Neural progenitor cell (in vitro differentiated cells): ENCODE measurements around the gene PODNL1. TPM values are rescaled to one million over a fixed set of nuclear protein-coding genes. Genes with fewer than 3 reads are reported as not detected.

ENCODE experiments used
- DNase-seq: peaks from one replicate; pipeline ENCODE4 v3.0.0-alpha.2; 2016; ENCODE audit warnings: low spot score
- H2AFZ ChIP-seq: fragments of 200-600 bp; sonication (generic); replicated peaks from 2 replicates; pipeline ENCODE4 v1.6.1; 2016; ENCODE audit warnings: antibody characterized with exemption
- H3F3A ChIP-seq: fragments of 200-600 bp; sonication (generic); 2 replicates; pipeline ENCODE4 v1.6.1; 2016; ENCODE audit warnings: antibody characterized with exemption, low read depth
- H3K27ac ChIP-seq: fragments of 200-600 bp; sonication (generic); 2 replicates; pipeline ENCODE4 v1.5.1; 2016; ENCODE audit warnings: mild to moderate bottlenecking
- H3K27me3 ChIP-seq: fragments of 200-600 bp; sonication (generic); 2 replicates; pipeline ENCODE4 v1.6.1; 2016; ENCODE audit warnings: mild to moderate bottlenecking, moderate library complexity
- H3K36me3 ChIP-seq: fragments of 200-600 bp; sonication (generic); 2 replicates; pipeline ENCODE4 v1.5.1; 2016
- H3K4me1 ChIP-seq: fragments of 200-600 bp; sonication (generic); 2 replicates; pipeline ENCODE4 v1.6.1; 2016; ENCODE audit warnings: mixed run types
- H3K4me2 ChIP-seq: fragments of 200-600 bp; sonication (generic); 2 replicates; pipeline ENCODE4 v1.6.1; 2016
- H3K4me3 ChIP-seq: fragments of 200-600 bp; sonication (generic); 2 replicates; pipeline ENCODE4 v1.5.1; 2016
- H3K79me2 ChIP-seq: fragments of 200-600 bp; sonication (generic); 2 replicates; pipeline ENCODE4 v1.6.1; 2016; ENCODE audit warnings: low read depth
- H3K9ac ChIP-seq: fragments of 200-600 bp; sonication (generic); 2 replicates; pipeline ENCODE4 v1.6.1; 2016
- H3K9me3 ChIP-seq: fragments of 200-600 bp; sonication (generic); 2 replicates; pipeline ENCODE4 v1.5.1; 2016; ENCODE audit warnings: low read depth
- H4K20me1 ChIP-seq: fragments of 200-600 bp; sonication (generic); 2 replicates; pipeline ENCODE4 v1.6.1; 2016; ENCODE audit warnings: low read depth
- H3K27ac Mint-ChIP-seq: 3 replicates; pipeline ENCODE4 v1.8.0; 2021; ENCODE audit warnings: mixed read lengths
- H3K27me3 Mint-ChIP-seq: 2 replicates; pipeline ENCODE4 v1.8.0; 2022; ENCODE audit warnings: low read depth, mild to moderate bottlenecking, inconsistent platforms, moderate library complexity, mixed read lengths; ENCODE audit not compliant: insufficient read depth
- H3K36me3 Mint-ChIP-seq: 3 replicates; pipeline ENCODE4 v1.8.0; 2021; ENCODE audit warnings: mixed read lengths
- H3K4me1 Mint-ChIP-seq: 3 replicates; pipeline ENCODE4 v1.8.0; 2021; ENCODE audit warnings: mixed read lengths
- H3K4me3 Mint-ChIP-seq: 3 replicates; pipeline ENCODE4 v1.8.0; 2021; ENCODE audit warnings: mild to moderate bottlenecking, moderate library complexity, mixed read lengths
- H3K9me3 Mint-ChIP-seq: 3 replicates; pipeline ENCODE4 v1.8.0; 2020; ENCODE audit warnings: mixed read lengths
- EZH2 ChIP-seq: fragments of 200-600 bp; sonication (generic); IDR thresholded peaks from 2 replicates; pipeline ENCODE4 v1.6.1; 2017; ENCODE audit warnings: antibody characterized with exemption, mild to moderate bottlenecking, moderate library complexity
- EZH2phosphoT487 ChIP-seq: fragments of 200-600 bp; sonication (generic); IDR thresholded peaks from 2 replicates; pipeline ENCODE4 v1.6.1; 2017; ENCODE audit warnings: antibody characterized with exemption
- total RNA-seq: library from RNA; depleted of rRNA; stranded (reverse); fragments of >200 nt; gene quantifications from 2 replicates; pipeline ENCODE4 v1.2.3, GENCODE V29; 2015; ENCODE audit warnings: low replicate concordance
- TF ChIP-seq, protein P1 (sequence below): fragments of 200-600 bp; sonication (generic); IDR thresholded peaks from 2 replicates; pipeline ENCODE4 v1.5.1; 2017; ENCODE audit warnings: antibody characterized with exemption, mild to moderate bottlenecking

Gene PODNL1
- total RNA-seq, 1 donor from 2014 or later, result not detected

GRCh38 chr19:13957051-13957450 lies 18.8 kb upstream of the PODNL1 start:
- no peak overlapping the region for H2AFZ ChIP-seq
- H3K4me1 ChIP-seq, result peaks cover 10% of the 10 kb centered on the region
- no peak overlapping the region for H3K27ac ChIP-seq
- H3K4me3 ChIP-seq, result no peak overlapping the region
- Mint-ChIP-seq H3K36me3 (peaks cover 18% of the 10 kb centered on the region), H3K4me3 (no peak overlapping the region), H3K27me3 (peaks cover 4% of the 10 kb centered on the region), H3K9me3 (no peaks in the 10 kb centered on the region), H3K4me1 (peaks cover 12% of the 10 kb centered on the region), H3K27ac (no peak overlapping the region)
- peaks cover 28% of the 10 kb centered on the region for H3K79me2 ChIP-seq
- TF ChIP-seq, protein P1, sequence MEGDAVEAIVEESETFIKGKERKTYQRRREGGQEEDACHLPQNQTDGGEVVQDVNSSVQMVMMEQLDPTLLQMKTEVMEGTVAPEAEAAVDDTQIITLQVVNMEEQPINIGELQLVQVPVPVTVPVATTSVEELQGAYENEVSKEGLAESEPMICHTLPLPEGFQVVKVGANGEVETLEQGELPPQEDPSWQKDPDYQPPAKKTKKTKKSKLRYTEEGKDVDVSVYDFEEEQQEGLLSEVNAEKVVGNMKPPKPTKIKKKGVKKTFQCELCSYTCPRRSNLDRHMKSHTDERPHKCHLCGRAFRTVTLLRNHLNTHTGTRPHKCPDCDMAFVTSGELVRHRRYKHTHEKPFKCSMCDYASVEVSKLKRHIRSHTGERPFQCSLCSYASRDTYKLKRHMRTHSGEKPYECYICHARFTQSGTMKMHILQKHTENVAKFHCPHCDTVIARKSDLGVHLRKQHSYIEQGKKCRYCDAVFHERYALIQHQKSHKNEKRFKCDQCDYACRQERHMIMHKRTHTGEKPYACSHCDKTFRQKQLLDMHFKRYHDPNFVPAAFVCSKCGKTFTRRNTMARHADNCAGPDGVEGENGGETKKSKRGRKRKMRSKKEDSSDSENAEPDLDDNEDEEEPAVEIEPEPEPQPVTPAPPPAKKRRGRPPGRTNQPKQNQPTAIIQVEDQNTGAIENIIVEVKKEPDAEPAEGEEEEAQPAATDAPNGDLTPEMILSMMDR, result no peak
- TF ChIP-seq EZH2 (no peak), EZH2phosphoT487 (no peak)
- no peaks in the 10 kb centered on the region for H3K36me3 ChIP-seq
- peaks cover 4% of the 10 kb centered on the region for H3F3A ChIP-seq
- H3K27me3 ChIP-seq, result no peaks in the 10 kb centered on the region
- no peak overlapping the region for H3K4me2 ChIP-seq
- no peak overlapping the region for H3K9ac ChIP-seq
- peaks cover 52% of the 10 kb centered on the region for H4K20me1 ChIP-seq
- no peaks in the 10 kb centered on the region for H3K9me3 ChIP-seq
- no peak for DNase-seq

DNA sequence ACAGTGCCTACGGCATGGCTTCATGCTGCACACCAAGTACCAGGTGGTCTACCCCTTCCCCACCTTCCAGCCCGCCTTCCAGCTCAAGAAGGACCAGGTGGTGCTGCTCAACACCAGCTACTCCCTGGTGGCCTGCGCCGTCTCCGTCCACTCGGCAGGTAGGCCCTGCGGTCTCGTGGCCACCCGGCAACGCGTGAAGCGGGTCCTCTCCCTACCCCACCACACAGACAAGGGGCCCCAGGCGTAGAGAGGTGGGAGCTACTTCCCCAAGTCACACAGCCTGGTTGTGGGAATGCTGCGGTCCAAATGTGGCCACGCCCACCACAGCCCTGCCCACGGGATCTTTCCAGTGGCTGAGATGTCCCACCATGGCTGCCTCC lies 18.1 kb upstream of the PODNL1 start:
- H3K4me3 ChIP-seq, result no peak overlapping the region
- H3K36me3 Mint-ChIP-seq, result peaks cover 14% of the 10 kb centered on the region
- no peaks in the 10 kb centered on the region for H3K36me3 ChIP-seq
- H3K79me2 ChIP-seq, result peaks cover 28% of the 10 kb centered on the region
- no peak overlapping the region for H3K4me3 Mint-ChIP-seq
- no peak overlapping the region for H3K9ac ChIP-seq
- H3K9me3 ChIP-seq, result no peaks in the 10 kb centered on the region
- H3K27ac Mint-ChIP-seq, result no peak overlapping the region
- H3K4me2 ChIP-seq, result no peak overlapping the region
- peaks cover 45% of the 10 kb centered on the region for H4K20me1 ChIP-seq
- H3F3A ChIP-seq, result peaks cover 4% of the 10 kb centered on the region
- DNase-seq, result no peak
- peaks cover 8% of the 10 kb centered on the region for H3K4me1 Mint-ChIP-seq
- H3K27me3 Mint-ChIP-seq, result peaks cover under 1% of the 10 kb centered on the region
- H3K27me3 ChIP-seq, result no peaks in the 10 kb centered on the region
- peaks cover 6% of the 10 kb centered on the region for H3K4me1 ChIP-seq
- H3K9me3 Mint-ChIP-seq, result no peaks in the 10 kb centered on the region
- TF ChIP-seq EZH2phosphoT487, result no peak
- TF ChIP-seq, protein P1, result no peak
- no peak for TF ChIP-seq EZH2
- H2AFZ ChIP-seq, result no peak overlapping the region
- no peak overlapping the region for H3K27ac ChIP-seq

GRCh38 chr19:13955662-13956364 lies 17.6 kb upstream of the PODNL1 start:
- Histone ChIP-seq H3K27ac (no peak overlapping the region), H2AFZ (no peak overlapping the region), H3K9me3 (no peaks in the 10 kb centered on the region), H3K79me2 (peaks cover 28% of the 10 kb centered on the region), H3K4me2 (no peak overlapping the region), H3K4me1 (peaks cover 6% of the 10 kb centered on the region), H3K4me3 (no peak overlapping the region), H3K9ac (no peak overlapping the region), H3F3A (peaks cover 4% of the 10 kb centered on the region), H3K36me3 (no peaks in the 10 kb centered on the region), H4K20me1 (peaks cover 43% of the 10 kb centered on the region), H3K27me3 (no peaks in the 10 kb centered on the region)
- Mint-ChIP-seq H3K36me3 (peaks cover 12% of the 10 kb centered on the region), H3K4me3 (no peak overlapping the region), H3K27ac (no peak overlapping the region), H3K27me3 (no peaks in the 10 kb centered on the region), H3K9me3 (no peaks in the 10 kb centered on the region), H3K4me1 (peaks cover 7% of the 10 kb centered on the region)
- TF ChIP-seq, protein P1, result no peak
- TF ChIP-seq EZH2phosphoT487 (no peak), EZH2 (no peak)
- DNase-seq, result no peak
